KBM-7 (cell line): Measurements from ENCODE around the gene RFK.

Source experiments
- DNase-seq: peaks from one replicate; pipeline ENCODE4 v3.0.0-alpha.2; 2015
- in situ Hi-C: fragments of 300-500 bp; cut with MboI; formaldehyde crosslinking; loops from 2 replicates; pipeline ENCODE4 v1.14.3; 2020; ENCODE audit warnings: low sequenced_read_pairs, low pct_unique_long_range_greater_than_20kb, mixed read lengths

RFK gene

GRCh38 chr9:76351006-76351405 lies 43.2 kb downstream of the RFK start:
- DNase-seq, result no peak
- in situ Hi-C loops, result no loop called here

GRCh38 chr9:76349865-76350264 lies 44.4 kb downstream of the RFK start:
- DNase-seq, result no peak
- in situ Hi-C loops, result no loop called here

- DNase-seq, result no peak
- in situ Hi-C loops, result no loop called here
Observed at GRCh38 chr9:76342858-76343257, 51.4 kb downstream of the RFK start.

GRCh38 chr9:76342201-76342600 lies 52.0 kb downstream of the RFK start:
- no peak for DNase-seq
- in situ Hi-C loops, result no loop called here

- in situ Hi-C loops, result no loop called here
Observed at GRCh38 chr9:76341616-76342015, 52.6 kb downstream of the RFK start.

GRCh38 chr9:76338418-76338817 lies 55.8 kb downstream of the RFK start:
- in situ Hi-C loops, result no loop called here

More at GRCh38 chr9:76341616-76342015, 52.6 kb downstream of the RFK start:
- no peak for DNase-seq

GRCh38 chr9:76336027-76336426 lies 58.2 kb downstream of the RFK start:
- in situ Hi-C loops, result no loop called here
- DNase-seq, result no peak

More at GRCh38 chr9:76338418-76338817, 55.8 kb downstream of the RFK start:
- no peak for DNase-seq
